ENCODE results near the gene ZMAT5. TPM values are rescaled to one million over a fixed set of nuclear protein-coding genes. Genes with fewer than 3 reads are reported as not detected.

Gene ZMAT5
- total and polyA plus RNA-seq, 9 of the 15 experiments (the other 6 are each of a cell fraction or from before 2014, with no cell fraction given): 2.0 to 25.2 (median 11.9) TPM

DNA sequence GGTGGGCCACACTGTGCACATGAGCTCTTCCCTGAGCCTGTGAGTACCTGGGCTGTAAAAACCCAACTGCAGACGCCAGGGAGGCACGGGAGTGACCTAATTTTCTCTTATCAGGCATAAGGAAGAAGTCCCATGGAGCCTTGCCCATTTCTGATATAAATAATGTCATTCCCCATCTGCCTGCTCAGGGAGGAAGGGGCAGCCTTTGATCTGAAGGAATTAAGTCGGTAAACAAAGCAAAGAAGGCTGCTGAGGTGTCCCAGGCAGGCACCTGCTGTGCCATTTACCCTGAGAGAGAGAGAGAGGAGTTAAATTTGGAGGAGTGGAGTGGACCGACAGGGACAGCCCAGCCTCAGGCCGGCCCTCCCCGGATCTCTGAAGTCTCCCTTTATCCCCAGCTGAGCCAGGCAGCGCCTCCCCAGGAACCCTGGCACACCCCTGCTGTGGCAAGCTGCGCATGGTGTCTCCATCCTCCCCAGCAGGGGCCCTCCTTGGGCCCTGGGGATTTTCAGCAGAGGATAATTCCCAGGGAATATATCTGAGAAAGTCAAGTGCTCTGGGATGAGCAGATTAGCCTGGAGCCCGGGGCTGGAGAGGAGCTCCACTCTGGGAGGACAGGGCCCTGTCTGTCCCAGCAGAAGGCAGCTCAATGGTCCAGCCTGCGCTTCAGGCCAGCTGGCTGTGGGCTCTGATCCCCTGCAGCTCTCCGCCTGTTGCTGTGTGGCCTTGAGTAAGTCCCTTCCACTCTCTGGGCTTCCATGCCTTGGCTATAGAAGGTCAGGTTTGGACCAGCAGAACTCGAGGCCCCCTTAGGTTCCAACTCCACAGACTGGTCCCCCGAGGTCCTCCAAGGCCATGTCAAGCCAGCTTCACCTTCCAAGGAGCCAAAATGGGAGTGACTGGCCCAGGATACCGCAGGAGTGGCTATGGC, 64.5 kb downstream of the ZMAT5 start:
- no peak overlapping the region for H3K9ac ChIP-seq (ENCODE audit: insufficient read depth in 1 of 2, low read depth in 2 of 2, low read length in 2 of 2)
- peaks cover 8 to 38% of the 10 kb centered on the region in 2 experiments; a peak in 4 of 5 replicates for H3K4me1 ChIP-seq (replicated peaks in 1 of 2; ENCODE audit: control insufficient read depth in 2 of 2, insufficient read depth in 2 of 2, low read length in 2 of 2)
- H2AFZ ChIP-seq (ENCODE audit: low read depth, low read length): no peak overlapping the region
- BruUV-seq (replicated peaks): no TSS peak
- H3K27ac ChIP-seq (ENCODE audit: extremely low read depth, low read depth, low read length): no peak overlapping the region
- 33% methylated on average over 11 of the region's 14 CpGs for WGBS (ENCODE audit: insufficient coverage, low coverage, missing lambda C conversion rate)
- intact Hi-C loops (cut with micrococcal nuclease): loop anchor here (5.0 kb wide), 1 partner anchor 385 kb away; no protein-coding TSS in a partner anchor
- FAIRE-seq: no peak
- H3K79me2 ChIP-seq (ENCODE audit: control insufficient read depth, insufficient read depth, low read length): no peaks in the 10 kb centered on the region
- ChIA-PET POLR2A (interaction anchor here (0.6 to 1.2 kb wide), 6 partner anchors 8 to 300 kb away, joined by 3 read pairs; no protein-coding TSS in a partner anchor), CTCF (ENCODE audit: low intra/inter-chr PET ratio) (interaction anchor here (2.4 kb wide), 1 partner anchor 387 kb away, joined by 16 read pairs; no protein-coding TSS in a partner anchor)
- H4K20me1 ChIP-seq (replicated peaks; ENCODE audit: control insufficient read depth, insufficient read depth, low read length): no peaks in the 10 kb centered on the region
- no peak overlapping the region for H3K4me2 ChIP-seq (ENCODE audit: insufficient read depth, low read length)
- ATAC-seq: no peak
- no peaks in the 10 kb centered on the region for H3K9me1 ChIP-seq (ENCODE audit: control insufficient read depth, insufficient read depth, low read length)
- peaks cover 0 to 8% of the 10 kb centered on the region in 2 experiments; a peak in 1 of 5 replicates for H3K27me3 ChIP-seq (ENCODE audit: control insufficient read depth in 2 of 2, insufficient read depth in 2 of 2, low read length in 2 of 2)
- in situ Hi-C loops (cut with MboI): no loop called here
- H3K4me3 ChIP-seq: no peak overlapping the region
- H3K36me3 ChIP-seq (ENCODE audit: control insufficient read depth, insufficient read depth, low read length): no peaks in the 10 kb centered on the region
- DNase-seq (ENCODE audit: extremely low read depth in 1 of 4, low spot score in 3 of 4): no peak
- no peaks in the 10 kb centered on the region for H3K9me3 ChIP-seq (replicated peaks; ENCODE audit: control insufficient read depth, insufficient read depth, low read depth, low read length)
- no peak for TF ChIP-seq ZNF175 (CRISPR knock-in tag; IDR thresholded peaks at IDR 0.05; ENCODE audit: low read depth)
- no peak for TF ChIP-seq SRSF7 (optimal IDR thresholded peaks at IDR 0.05; ENCODE audit: low read depth, low read length)
- TF ChIP-seq, protein P1, sequence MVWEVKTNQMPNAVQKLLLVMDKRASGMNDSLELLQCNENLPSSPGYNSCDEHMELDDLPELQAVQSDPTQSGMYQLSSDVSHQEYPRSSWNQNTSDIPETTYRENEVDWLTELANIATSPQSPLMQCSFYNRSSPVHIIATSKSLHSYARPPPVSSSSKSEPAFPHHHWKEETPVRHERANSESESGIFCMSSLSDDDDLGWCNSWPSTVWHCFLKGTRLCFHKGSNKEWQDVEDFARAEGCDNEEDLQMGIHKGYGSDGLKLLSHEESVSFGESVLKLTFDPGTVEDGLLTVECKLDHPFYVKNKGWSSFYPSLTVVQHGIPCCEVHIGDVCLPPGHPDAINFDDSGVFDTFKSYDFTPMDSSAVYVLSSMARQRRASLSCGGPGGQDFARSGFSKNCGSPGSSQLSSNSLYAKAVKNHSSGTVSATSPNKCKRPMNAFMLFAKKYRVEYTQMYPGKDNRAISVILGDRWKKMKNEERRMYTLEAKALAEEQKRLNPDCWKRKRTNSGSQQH (CRISPR knock-in tag; IDR thresholded peaks at IDR 0.05): no peak
- TF ChIP-seq, protein P2, sequence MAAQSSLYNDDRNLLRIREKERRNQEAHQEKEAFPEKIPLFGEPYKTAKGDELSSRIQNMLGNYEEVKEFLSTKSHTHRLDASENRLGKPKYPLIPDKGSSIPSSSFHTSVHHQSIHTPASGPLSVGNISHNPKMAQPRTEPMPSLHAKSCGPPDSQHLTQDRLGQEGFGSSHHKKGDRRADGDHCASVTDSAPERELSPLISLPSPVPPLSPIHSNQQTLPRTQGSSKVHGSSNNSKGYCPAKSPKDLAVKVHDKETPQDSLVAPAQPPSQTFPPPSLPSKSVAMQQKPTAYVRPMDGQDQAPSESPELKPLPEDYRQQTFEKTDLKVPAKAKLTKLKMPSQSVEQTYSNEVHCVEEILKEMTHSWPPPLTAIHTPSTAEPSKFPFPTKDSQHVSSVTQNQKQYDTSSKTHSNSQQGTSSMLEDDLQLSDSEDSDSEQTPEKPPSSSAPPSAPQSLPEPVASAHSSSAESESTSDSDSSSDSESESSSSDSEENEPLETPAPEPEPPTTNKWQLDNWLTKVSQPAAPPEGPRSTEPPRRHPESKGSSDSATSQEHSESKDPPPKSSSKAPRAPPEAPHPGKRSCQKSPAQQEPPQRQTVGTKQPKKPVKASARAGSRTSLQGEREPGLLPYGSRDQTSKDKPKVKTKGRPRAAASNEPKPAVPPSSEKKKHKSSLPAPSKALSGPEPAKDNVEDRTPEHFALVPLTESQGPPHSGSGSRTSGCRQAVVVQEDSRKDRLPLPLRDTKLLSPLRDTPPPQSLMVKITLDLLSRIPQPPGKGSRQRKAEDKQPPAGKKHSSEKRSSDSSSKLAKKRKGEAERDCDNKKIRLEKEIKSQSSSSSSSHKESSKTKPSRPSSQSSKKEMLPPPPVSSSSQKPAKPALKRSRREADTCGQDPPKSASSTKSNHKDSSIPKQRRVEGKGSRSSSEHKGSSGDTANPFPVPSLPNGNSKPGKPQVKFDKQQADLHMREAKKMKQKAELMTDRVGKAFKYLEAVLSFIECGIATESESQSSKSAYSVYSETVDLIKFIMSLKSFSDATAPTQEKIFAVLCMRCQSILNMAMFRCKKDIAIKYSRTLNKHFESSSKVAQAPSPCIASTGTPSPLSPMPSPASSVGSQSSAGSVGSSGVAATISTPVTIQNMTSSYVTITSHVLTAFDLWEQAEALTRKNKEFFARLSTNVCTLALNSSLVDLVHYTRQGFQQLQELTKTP (IDR thresholded peaks at IDR 0.05; ENCODE audit: low read depth in 1 of 2, partially characterized antibody in 2 of 2): no peak
- TF ChIP-seq DLX4 (CRISPR knock-in tag; IDR thresholded peaks at IDR 0.05): no peak
